Hematopoietic multipotent progenitor cell treated with erythropoietin and hydrocortisone succinate and interleukin-3 and kit ligand, for 6 days (in vitro differentiated cells): ENCODE data around the gene GLIS1.
A peak's percentile ranks its signal among the peaks of the same experiment; 100 is the strongest.
"Not testable (repeated sequence)": the region's sequence is repeated elsewhere in the genome, so short reads cannot be mapped to it uniquely, and the experiment has no call there.

Experiments used
- DNase-seq: peaks from one replicate; pipeline ENCODE4 v3.0.0-alpha.2; 2015

Gene GLIS1

GRCh38 chr1:53557830-53558738, 180.9 kb downstream of the GLIS1 start:
- no peak for DNase-seq

DNA sequence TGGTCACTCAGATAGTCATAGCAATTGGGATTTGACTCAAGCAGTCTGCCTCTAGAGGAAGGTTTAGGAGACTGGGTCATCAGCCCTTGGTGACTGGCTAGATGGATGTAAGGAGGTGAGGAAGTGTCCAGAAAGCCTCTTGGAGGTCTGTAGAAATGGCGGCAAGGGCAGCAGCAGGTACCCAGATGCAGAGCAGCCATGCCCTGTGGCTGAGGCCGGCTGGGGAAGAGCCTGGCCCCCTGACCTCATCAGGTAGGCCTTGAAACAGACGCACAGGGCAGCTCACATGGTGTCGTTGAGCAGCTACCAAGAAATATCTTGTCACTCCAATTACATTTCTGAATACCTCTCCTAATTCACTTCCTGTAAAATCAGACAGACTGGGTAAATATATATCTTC, 181.6 kb downstream of the GLIS1 start:
- no peak for DNase-seq

- no peak for DNase-seq
Observed at GRCh38 chr1:53556657-53557227, 182.2 kb downstream of the GLIS1 start.

- not testable (repeated sequence) for DNase-seq
Observed at GRCh38 chr1:53555620-53556326, 183.2 kb downstream of the GLIS1 start.

GRCh38 chr1:53554592-53555305, 184.2 kb downstream of the GLIS1 start:
- no peak for DNase-seq

GRCh38 chr1:53553734-53554509, 185.0 kb downstream of the GLIS1 start:
- DNase-seq: no peak

GRCh38 chr1:53552981-53553733, 185.8 kb downstream of the GLIS1 start:
- no peak for DNase-seq

DNA sequence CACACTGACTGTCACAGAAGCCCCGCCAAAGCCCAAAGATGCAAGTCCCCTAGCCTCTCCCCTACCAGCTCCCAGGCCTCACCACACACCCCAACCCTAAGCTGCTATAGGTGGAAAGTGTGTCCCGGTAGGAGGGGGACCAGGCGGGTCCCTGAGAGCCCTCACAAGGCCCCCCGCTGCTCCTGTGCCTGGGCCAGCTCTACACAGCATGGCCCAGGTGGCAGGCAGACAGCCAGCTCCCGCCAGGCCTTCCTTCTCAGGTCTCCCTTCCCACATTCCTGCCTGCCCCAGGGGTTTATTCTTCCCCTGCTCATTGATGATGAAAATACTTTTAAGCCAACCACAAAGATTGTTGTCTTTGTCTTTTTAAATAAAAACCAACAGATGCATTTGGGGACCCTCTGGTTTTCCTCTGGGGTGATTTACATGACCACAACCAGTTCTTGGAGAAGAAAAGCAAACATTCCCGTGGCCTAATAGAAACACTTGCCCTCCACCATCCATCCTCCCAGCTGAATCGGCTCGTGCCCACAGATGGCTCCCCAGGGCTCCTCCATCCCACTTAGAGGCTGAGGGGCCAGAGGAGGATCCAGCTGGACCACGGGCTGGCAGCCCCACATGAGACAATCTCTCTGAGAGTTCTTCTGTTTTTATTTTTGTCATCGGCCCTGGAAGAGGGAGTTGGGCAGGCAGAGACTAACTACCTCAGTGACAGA, 186.7 kb downstream of the GLIS1 start:
- no peak for DNase-seq

DNA sequence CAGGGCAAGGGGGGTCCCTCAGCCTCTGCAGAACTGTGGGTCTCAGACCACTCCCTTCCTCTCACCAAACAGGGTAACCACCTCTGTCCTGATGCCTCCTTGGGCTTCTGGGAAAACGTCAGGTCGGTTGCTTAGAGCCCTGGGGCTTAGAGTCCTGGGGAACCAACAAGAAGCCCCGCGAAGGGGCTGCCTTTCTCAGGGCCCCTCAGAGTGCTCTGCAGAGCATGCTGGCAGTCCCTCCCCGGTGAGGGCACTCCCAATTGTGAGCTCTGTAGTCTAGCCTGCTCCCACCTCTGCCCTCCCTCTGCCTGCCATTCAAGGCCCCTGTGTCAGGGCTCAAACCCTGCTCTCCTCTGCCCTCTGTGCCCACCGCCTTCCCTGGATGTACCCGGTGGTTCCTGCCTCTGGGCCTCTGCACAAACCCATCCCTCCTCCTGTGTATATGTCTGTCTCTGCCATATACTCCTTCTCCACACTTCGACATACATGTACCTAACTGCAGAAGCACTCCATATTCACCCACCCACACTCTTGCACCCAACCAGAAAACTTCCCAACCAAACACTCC, 187.5 kb downstream of the GLIS1 start:
- no peak for DNase-seq

DNA sequence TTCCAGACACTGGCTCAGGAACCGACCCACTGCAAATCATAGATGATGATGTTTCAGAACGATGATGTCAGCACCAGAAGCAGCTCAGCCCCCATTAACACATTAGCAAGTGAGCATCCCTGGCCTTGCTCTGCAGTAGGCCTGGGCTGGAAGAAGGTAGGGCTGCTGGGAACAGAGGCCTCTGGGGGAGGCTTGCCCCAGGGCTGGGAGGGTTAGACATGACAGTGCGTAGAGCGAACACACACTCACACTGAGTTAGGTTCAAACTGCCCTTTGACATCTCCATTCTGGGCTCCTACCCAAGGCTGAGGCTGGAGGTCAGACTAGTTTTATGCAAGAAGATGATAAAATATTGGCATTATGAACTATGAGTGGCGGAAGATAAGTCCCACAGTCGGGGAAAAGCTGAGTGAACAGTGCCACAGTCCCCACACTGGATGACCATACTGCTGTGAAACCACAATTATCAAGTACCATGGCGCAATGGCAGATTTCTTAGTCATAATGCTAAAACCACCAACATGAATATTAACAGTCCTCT, 188.7 kb downstream of the GLIS1 start:
- peak; percentile 62 for DNase-seq

GRCh38 chr1:53549781-53550180, 189.2 kb downstream of the GLIS1 start:
- DNase-seq: no peak

- no peak for DNase-seq
Observed at GRCh38 chr1:53549287-53549686, 189.7 kb downstream of the GLIS1 start.

GRCh38 chr1:53548031-53548491, 190.9 kb downstream of the GLIS1 start:
- no peak for DNase-seq

DNA sequence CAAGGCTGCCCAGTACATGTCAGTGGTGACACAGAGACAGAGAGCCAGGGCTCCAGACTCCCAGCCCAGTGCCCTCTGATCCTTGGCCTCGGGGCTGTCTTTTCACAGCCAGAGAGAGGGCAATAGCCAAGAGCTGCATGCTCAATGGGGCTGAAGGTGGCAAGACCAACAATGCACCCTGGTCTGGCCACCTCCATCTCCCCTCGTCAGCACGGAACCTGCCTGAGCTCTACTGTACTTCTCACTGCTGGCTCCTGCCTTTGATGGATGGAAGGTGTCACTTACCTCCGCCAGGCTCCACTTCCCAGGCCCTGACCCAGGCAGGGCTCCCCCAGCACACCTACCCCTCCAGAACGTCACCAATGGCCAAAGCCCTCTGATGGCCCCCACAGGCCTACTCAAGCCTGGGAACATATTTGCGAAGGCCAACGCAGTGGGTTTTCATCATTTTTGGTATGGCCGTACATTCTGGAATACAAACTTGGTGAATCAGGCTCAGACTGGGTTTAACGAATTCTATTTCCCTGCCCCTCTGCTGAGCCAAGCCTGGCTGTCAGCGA, 191.7 kb downstream of the GLIS1 start:
- DNase-seq: no peak

DNA sequence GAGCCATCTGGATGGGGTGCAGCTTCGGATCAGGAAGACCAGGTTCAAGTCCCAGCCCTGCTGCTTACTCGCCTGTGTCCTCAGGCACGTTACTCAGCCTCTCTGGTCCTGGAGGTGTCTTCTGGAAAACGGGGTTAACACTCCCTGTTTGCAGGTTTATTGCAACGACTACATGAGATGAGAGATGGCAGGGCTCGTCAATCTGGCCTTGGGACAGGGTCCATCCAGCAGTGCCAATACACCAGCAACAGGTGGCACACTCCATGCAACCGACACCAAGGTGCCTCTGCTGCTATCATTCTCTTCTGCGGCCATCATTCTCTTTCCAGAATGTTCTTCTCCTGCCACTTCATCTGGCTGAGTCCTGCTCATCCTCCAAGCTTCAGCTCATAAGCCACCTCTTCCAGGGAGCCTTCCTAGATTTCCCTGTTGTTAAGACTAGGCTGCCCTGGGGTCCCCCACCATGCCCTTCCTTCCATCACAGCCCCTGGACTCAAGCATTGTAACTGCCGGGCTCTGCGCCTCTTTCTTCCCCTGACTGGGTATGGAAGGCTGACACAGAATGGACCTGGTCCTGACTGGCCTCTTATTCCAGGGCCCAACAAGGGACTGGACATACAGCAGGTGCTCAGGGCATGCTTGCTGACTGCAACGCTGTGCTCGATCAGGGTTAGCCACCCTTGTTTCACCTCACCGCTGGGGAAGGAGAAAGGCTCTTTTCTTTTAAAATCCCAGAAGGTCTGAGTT, 192.4 kb downstream of the GLIS1 start:
- DNase-seq: no peak

DNA sequence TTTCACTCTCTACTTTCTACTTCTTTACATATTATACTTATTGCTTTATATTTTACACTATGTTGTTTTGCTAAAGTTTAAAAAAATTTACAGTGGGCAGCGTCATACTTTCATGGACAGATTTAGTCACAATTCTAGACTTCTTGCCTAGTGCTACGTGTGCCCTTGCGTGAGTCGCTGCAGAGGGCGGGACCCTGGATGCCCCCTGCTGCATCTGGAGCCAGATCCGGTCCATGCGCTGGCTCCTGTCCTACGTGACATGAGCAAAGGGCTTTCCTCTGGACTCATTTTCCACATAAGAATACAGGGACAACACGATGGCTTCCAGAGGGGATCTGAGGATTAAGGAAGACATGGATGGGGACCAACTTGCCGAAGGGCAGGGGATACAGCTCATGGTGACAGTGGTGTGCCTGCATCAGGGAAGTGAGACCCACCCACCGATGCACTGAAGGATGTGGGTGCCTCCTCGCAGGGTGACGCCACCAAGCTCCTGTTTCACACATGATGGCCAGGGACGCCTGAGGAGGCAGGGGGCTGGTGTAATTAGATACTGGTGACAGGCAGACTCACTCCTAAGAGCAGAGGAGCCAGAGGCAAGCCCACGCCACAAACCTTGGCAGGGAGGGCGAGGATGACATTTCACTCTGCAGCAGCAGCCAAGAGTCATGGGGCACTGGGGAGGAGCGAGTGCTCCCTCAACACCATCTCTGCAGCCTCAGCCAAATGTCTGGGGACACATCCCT, 193.1 kb downstream of the GLIS1 start:
- no peak for DNase-seq

DNA sequence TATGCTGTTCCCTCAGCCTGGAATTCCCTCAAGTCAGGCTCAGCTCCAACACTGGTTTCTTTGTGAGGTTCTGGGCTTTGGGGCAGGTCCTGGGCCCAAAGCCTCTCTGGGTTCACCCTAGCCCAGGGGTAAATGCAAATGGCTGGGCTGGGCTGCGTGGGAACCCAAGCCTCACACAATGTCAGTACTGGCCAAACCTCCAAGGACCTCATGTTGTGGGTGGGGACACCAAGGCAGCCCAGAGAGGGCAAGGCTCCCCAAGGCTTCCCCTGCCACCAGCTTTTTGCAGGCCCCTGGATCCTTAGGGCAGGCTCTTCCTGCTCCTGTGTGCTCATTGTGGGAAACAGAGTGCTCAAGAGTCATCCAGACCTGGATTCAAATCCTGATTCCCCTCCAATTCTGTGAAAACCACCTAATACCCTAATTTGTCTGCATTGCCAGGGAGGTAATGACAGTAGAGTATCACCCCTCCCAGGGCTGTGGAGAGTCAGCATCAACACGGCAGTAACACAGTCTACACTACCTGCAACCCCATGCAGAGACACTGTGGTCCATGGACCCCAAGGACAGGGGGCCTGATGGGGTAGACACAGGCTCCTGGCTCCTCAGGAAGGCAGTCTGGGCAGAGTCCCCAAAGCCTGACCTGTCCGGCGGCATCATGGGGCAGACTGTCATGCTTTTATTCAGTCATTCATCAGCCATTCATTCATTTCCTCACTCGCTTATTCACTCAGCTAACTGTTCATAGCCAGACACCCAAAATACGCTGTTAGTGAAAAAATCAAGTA, 194.0 kb downstream of the GLIS1 start:
- DNase-seq: no peak
